ENCODE results near the gene FBF1.

Gene FBF1

DNA sequence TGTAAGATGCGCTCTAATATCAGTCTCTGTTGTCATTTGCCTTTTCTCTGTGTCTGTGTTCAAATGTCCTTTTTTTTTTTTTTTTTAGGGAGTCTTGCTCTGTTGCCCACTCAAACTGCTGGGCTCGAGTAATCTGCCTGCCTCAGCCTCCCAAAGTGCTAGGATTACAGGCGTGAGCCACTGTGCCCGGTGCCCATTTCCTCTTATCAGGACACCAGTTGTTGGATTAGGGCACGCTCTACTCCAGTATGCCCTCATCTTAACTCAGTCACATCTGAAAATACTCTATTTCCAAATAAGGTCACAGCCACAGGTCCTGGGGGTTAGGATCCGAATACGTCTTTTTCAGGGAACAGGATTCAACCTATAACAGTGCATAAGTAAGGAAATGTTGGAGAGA, 60.6 kb downstream of the FBF1 start:
- Histone ChIP-seq H3K27ac (replicated peaks) (no peak overlapping the region), H3K4me3 (replicated peaks; ENCODE audit: insufficient read depth, low read length) (no peak overlapping the region), H3K27me3 (ENCODE audit: insufficient read depth, poor library complexity, severe bottlenecking) (peaks cover 9% of the 10 kb centered on the region)
- TF ChIP-seq GABPA (IDR thresholded peaks at IDR 0.05; ENCODE audit: low read depth), result no peak
- TF ChIP-seq POLR2AphosphoS5 (IDR thresholded peaks at IDR 0.05; ENCODE audit: low read depth), result no peak
- no peak for DNase-seq (ENCODE audit: low read depth in 1 of 2, low spot score in 1 of 2)

GRCh38 chr17:75878174-75878998, 62.5 kb downstream of the FBF1 start, which contains the start of gene TRIM47:
TRIM47 (minus strand) TSS chr17:75878581; CDS start chr17:75878548, 33 bp downstream.
- TF ChIP-seq REST (IDR thresholded peaks at IDR 0.05; ENCODE audit: insufficient replicate concordance, low read depth) (no peak), POLR2AphosphoS5 (IDR thresholded peaks at IDR 0.05; ENCODE audit: low read depth) (no peak)
- no peak within 1 kb of the TSS for H3K27ac ChIP-seq (replicated peaks)
- DNase-seq (ENCODE audit: low read depth in 1 of 2, low spot score in 1 of 2), result no peak
- H3K27me3 ChIP-seq (ENCODE audit: insufficient read depth, poor library complexity, severe bottlenecking), result peaks cover 9% of the 10 kb centered on the region
- no peak within 1 kb of the TSS; the same call in 1 of the 2 replicates for H3K4me3 ChIP-seq (replicated peaks; ENCODE audit: insufficient read depth, low read length)

GRCh38 chr17:75877752-75878173, 63.1 kb downstream of the FBF1 start:
- Histone ChIP-seq H3K4me3 (replicated peaks; ENCODE audit: insufficient read depth, low read length) (no peak overlapping the region; the same call in 1 of the 2 replicates), H3K27ac (replicated peaks) (no peak overlapping the region), H3K27me3 (ENCODE audit: insufficient read depth, poor library complexity, severe bottlenecking) (peaks cover 9% of the 10 kb centered on the region)
- TF ChIP-seq CTCF (IDR thresholded peaks at IDR 0.05; ENCODE audit: insufficient read depth, low read length), result peak; percentile 23
- TF ChIP-seq SPI1 (IDR thresholded peaks at IDR 0.05; ENCODE audit: borderline replicate concordance, low read depth), result no peak
- peak in 1 of 2 experiments; percentile 66 for DNase-seq (ENCODE audit: low read depth in 1 of 2, low spot score in 1 of 2)

DNA sequence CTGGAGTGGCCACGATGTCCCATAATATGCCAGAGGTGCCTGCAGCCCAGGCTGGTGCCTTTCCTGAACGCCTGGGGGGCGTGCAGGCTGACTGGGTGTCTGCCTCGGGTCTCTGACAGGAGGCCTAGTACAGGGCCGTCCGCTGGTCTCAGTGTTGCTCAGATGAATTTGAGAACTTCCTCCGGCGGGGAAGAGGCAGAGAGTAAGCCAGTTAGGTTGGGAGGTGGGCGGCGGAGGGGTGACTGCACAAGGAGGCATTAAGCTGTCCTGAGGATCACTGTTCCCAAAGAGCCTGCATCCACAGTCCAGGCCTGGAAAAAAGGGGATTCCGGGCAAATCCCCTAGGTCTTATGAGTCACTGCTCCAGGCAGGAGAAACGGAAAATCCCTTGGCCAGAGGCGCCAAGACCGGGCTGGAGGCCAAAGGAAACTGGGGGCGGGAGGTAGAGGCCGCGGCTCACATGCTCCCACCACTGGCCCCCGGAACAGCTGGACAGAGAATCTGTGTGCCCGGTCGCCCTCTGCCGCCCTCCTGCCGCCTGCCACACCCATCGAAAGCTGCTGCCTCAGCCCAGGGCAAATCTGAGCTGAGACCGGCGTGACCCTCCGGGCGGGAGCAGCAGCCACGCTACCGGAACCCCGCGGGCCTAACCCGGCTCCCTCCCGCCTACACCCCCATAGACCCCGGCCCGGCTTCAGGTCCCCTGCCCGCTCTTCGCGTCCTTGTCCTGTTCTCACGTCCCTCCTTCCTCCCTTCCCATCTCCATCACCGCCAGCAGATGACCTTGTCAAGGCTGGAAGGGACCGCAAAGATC, 63.7 kb downstream of the FBF1 start:
- H3K4me3 ChIP-seq (replicated peaks; ENCODE audit: insufficient read depth, low read length), result no peak overlapping the region; the same call in 1 of the 2 replicates
- H3K27me3 ChIP-seq (ENCODE audit: insufficient read depth, poor library complexity, severe bottlenecking), result peaks cover 9% of the 10 kb centered on the region
- H3K27ac ChIP-seq (replicated peaks), result no peak overlapping the region
- TF ChIP-seq CTCF (IDR thresholded peaks at IDR 0.05; ENCODE audit: insufficient read depth, low read length) (no peak), GABPA (IDR thresholded peaks at IDR 0.05; ENCODE audit: low read depth) (no peak), POLR2AphosphoS5 (IDR thresholded peaks at IDR 0.05; ENCODE audit: low read depth) (no peak), SPI1 (IDR thresholded peaks at IDR 0.05; ENCODE audit: borderline replicate concordance, low read depth) (no peak), REST (IDR thresholded peaks at IDR 0.05; ENCODE audit: insufficient replicate concordance, low read depth) (no peak)
- DNase-seq (ENCODE audit: low read depth in 1 of 2, low spot score in 1 of 2), result no peak
